GM18951 (cell line): ENCODE results near the gene CELF4.

Experiments used
- POLR2A ChIP-seq: IDR thresholded peaks from 4 replicates; pipeline ENCODE4 v1.6.1; 2011; ENCODE audit warnings: mild to moderate bottlenecking; ENCODE audit not compliant: insufficient read length, insufficient read depth; ENCODE audit errors: extremely low read depth
- in situ Hi-C: fragments of 300-500 bp; cut with MboI; formaldehyde crosslinking; loops from one replicate; pipeline ENCODE4 v1.12.0; 2022; ENCODE audit warnings: low sequenced_read_pairs, mixed read lengths, inconsistent platforms; ENCODE audit not compliant: unreplicated experiment

CELF4 gene

DNA sequence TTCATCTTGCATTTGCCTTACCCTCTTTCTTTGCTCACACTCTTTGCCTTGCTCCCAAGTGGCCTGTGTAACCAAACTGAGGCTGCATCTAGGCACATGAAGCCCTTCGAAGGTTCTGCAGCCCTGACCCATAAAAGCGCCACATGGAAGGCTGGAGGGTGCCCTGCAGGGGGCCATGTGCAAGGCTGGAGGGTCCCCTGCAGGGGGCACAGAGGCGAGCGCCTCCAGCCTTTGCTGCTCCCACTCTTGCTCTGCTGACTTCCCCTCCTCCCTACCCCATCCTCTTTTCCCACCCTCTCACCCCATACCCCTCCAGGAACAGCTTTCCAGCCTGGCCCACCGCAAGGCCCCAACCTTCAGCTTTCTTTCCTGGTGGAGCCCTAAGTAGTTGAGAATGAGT lies 317.3 kb downstream of the CELF4 start:
- in situ Hi-C loops = no loop called here
- TF ChIP-seq POLR2A = no peak

- in situ Hi-C loops = no loop called here
These were observed 318.0 kb downstream of the CELF4 start for GRCh38 chr18:37247497-37248161.

DNA sequence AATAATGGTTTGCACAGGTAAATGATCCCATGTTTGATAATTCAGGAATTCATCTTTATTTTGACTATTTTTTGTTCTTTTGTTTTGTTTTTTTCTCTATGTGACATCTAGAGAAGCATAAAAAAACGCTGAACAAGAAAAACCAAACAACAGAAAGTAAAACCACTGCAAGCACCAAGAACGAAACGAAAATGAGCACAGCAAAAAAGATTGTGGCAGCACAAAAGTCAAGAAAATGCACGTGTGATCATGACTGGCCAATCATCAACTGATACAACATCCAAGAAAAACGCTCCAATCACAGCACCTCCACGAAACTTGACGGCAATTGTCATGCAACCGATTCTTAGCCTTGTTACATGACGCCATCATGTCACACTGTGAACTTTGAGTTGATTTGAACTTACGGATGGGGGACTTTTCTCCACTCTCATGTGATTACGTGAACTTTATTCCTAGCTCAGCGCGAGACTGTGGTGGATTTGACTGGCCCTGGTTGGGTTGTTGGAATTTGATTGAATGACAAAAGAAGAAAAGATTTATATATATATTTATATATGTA lies 318.7 kb downstream of the CELF4 start:
- in situ Hi-C loops = no loop called here
- TF ChIP-seq POLR2A = no peak

More at GRCh38 chr18:37247497-37248161, 318.0 kb downstream of the CELF4 start:
- TF ChIP-seq POLR2A = no peak

DNA sequence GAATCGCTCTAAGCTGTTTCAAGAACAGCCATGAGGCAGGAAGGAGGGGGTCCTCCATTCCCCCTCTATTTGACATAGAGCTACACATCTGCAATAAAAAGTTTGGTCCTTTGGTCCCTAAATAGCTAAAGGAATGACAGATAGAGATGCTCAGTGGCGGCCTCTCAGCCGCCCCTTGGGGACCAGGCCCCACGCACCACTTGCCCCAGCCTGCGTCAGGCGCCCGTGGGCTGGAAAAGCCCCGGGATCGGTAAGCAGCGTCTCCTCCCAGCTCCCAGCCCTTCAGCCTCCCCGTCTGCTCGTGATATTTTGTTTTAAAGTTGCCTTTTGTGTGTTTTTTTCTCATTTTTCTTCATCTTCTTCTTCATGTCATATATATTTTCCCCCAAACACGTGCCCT lies 321.0 kb downstream of the CELF4 start:
- no peak for TF ChIP-seq POLR2A
- in situ Hi-C loops = no loop called here

GRCh38 chr18:37243741-37244140 lies 321.9 kb downstream of the CELF4 start:
- in situ Hi-C loops = no loop called here
- no peak for TF ChIP-seq POLR2A

DNA sequence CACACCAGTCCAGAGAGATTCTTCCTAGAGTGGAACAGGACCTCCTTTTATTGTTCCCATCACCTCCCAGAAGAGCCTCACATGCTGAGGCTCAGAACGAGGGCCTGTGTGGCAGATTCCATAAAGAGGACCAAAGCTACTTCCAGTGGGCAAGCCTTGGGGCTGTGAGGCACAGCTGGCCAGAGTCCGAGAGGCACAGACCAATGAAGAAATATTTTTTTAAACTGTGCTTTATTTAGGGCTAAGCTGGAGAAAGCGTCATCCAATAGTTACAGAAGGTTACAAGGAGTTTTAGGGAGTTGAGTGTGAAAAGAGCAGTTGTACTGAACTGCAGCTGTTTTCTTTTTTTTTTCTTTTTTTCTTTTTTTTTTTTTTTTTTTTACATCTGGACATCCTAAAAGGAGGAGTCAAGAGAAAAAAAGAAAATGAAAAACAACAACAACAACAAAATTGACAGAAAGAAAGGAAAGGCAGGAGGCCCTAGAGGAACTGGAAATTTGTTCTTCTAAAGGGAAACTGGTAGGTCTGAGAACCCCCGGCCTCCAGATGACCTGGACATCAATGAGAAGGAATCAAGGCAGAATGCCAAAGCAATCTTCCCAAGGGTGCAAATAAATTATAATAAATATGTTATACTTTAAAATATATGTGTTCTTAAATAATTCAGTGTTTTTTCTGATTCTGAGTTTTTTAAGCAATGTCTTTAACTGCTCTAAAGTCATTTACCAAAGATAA lies 322.6 kb downstream of the CELF4 start:
- TF ChIP-seq POLR2A = no peak
- in situ Hi-C loops = no loop called here

GRCh38 chr18:37242091-37242490 lies 323.5 kb downstream of the CELF4 start:
- no peak for TF ChIP-seq POLR2A
- in situ Hi-C loops = no loop called here

GRCh38 chr18:37238282-37239108 lies 327.1 kb downstream of the CELF4 start:
- no peak for TF ChIP-seq POLR2A
- in situ Hi-C loops = no loop called here

GRCh38 chr18:37235583-37235982 lies 330.0 kb downstream of the CELF4 start:
- in situ Hi-C loops = no loop called here
- no peak for TF ChIP-seq POLR2A

DNA sequence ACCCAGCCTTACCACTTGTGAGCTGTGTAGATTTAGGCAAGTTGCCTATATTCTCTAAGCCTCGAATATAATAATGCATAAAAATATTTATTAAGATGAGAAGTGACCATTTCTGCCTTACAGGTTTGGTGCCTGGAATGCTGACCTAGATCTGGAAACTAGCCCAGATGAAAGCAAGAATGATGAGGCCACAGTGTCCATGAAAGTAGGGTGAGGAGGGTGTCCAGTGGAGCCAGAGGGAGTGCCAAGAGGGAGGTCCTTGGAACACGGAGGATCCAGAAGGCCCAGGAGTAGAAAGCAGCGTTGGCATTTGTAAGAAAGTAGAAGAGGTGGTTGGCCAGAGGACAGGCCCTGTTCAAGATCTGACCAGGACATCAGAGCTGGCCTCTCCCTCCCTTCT lies 334.3 kb downstream of the CELF4 start:
- in situ Hi-C loops = no loop called here
- no peak for TF ChIP-seq POLR2A

GRCh38 chr18:37230768-37231167 lies 334.8 kb downstream of the CELF4 start:
- in situ Hi-C loops = no loop called here
- no peak for TF ChIP-seq POLR2A

DNA sequence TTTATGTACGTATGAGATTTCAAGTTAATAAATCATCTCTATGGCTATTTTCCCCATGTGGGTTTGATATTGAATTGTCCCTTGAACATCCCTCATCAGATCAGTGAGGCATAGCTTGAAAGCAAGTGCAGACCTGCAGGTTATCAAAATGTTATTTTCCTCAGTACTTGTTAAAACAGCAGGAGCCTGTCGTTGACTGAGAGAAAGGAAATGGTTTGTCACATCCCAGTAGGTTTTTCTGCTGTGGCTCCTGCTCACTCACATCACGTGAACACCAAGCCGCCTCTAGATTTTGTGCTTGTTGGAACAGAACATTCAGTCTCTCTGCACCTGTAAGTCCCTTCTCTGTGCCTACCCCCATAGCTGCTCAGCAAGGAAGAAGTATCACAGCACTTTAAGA lies 340.3 kb downstream of the CELF4 start:
- in situ Hi-C loops = no loop called here
- no peak for TF ChIP-seq POLR2A

GRCh38 chr18:37222999-37223378 lies 342.6 kb downstream of the CELF4 start:
- in situ Hi-C loops = no loop called here
- TF ChIP-seq POLR2A = no peak

GRCh38 chr18:37222354-37222998 lies 343.1 kb downstream of the CELF4 start:
- TF ChIP-seq POLR2A = no peak
- in situ Hi-C loops = no loop called here
